ENCODE results near the gene ATP5ME.
"Not testable (repeated sequence)": the region's sequence is repeated elsewhere in the genome, so short reads cannot be mapped to it uniquely, and the experiment has no call there.

The ATP5ME gene

DNA sequence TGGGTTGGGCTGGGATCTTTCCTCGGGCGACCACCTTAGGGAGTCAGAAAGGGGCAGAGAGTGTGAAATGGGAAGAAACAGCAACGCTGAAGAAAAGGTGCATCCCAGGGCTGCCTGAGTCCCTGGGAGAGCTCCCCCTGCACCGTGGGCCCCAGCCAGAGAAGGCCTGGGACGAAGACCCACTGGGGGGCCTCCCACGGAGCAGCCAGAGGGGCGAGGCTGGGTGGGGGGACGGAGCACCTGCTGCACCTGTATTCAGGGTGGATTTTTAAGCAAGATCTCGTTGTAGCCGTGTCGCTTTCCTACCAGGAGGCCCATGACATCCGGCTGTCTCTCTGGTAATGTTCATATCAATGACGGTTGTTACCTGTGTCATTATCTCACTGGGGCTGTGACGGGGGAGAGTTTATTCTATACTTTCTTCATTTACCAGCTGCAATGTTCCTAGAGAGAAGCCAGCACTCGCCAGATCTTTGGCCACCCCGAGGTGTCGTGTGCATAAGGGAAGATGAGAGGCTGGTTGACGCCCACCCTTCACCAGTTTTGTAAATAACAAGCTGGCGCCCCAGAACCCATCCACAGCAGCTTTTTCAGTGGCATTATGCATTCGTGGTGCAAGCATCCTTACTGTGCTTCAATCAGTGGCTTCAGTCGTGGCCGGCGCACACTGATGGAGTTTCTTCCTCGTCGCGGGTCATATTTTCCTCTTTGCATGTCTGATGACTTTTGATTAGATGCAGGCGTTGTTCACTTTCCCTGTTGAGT is 25.9 kb upstream of the ATP5ME start:
- no peak overlapping the region for H3K4me3 ChIP-seq (ENCODE audit: low read depth, low read length)
- in situ Hi-C loops (cut with HindIII; ENCODE audit: low sequenced_read_pairs): no loop called here
- TF ChIP-seq CTCF (IDR thresholded peaks at IDR 0.05; ENCODE audit: low read depth, low read length): no peak
- no peak for DNase-seq (ENCODE audit: low read depth, low spot score)

DNA sequence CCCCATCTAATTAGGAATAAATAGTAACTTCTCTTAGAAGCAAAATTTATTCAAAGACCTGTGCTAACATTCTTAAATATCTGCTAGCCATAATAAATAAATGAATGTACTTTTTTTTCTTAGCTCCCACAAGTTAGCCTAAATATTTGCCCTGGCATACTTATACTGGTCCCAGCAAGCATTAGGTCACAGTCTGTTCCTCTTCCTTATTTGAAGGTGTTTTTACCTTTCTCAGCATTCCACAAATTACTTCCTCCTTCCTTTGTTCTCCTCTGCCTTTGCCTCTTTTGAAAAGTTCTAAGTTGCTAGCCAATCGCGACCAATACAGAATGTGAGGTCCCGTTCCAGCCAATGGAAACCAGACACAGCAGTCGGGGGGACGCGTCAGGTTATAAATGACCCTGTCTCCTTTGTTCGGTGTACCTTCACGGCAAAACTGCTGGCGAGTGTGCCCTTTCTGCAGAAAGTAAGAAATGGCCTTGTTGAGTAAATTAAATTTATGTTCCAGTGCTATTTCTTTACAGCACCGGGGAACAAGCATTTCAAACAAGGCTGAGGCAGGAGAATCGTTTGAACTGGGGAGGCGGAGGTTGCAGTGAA is 20.4 kb upstream of the ATP5ME start:
- in situ Hi-C loops (cut with HindIII; ENCODE audit: low sequenced_read_pairs); H3K4me3 ChIP-seq (ENCODE audit: low read depth, low read length); DNase-seq (ENCODE audit: low read depth, low spot score): not testable (repeated sequence)

GRCh38 chr4:692771-693554 is 18.9 kb upstream of the ATP5ME start:
- in situ Hi-C loops (cut with HindIII; ENCODE audit: low sequenced_read_pairs): no loop called here
- no peak for DNase-seq (ENCODE audit: low read depth, low spot score)
- TF ChIP-seq CTCF (IDR thresholded peaks at IDR 0.05; ENCODE audit: low read depth, low read length): no peak

DNA sequence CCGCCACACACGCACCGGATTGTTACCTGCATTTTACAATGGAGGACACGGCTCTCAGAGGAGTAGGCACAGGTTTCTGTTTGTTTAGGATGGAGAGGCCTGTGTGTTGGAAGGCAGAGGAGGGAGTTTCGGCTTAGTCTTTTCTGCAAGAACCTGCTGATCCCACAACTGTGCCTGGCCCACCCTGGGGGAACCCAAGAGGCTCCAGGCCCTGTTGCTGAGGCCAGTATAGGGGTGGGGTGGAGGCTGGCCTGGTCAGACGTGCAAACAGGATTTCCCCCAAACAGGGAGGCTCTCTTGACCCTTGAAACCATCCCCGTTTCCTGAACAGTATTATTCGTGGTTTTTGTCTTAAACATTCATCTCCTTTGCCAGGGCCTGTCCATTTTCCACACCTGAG is 15.6 kb upstream of the ATP5ME start:
- H3K4me3 ChIP-seq (ENCODE audit: low read depth, low read length): no peak overlapping the region
- no peak for DNase-seq (ENCODE audit: low read depth, low spot score)
- TF ChIP-seq CTCF (IDR thresholded peaks at IDR 0.05; ENCODE audit: low read depth, low read length): no peak
- in situ Hi-C loops (cut with HindIII; ENCODE audit: low sequenced_read_pairs): no loop called here

More at GRCh38 chr4:692771-693554, 18.9 kb upstream of the ATP5ME start:
- no peak overlapping the region for H3K4me3 ChIP-seq (ENCODE audit: low read depth, low read length)

DNA sequence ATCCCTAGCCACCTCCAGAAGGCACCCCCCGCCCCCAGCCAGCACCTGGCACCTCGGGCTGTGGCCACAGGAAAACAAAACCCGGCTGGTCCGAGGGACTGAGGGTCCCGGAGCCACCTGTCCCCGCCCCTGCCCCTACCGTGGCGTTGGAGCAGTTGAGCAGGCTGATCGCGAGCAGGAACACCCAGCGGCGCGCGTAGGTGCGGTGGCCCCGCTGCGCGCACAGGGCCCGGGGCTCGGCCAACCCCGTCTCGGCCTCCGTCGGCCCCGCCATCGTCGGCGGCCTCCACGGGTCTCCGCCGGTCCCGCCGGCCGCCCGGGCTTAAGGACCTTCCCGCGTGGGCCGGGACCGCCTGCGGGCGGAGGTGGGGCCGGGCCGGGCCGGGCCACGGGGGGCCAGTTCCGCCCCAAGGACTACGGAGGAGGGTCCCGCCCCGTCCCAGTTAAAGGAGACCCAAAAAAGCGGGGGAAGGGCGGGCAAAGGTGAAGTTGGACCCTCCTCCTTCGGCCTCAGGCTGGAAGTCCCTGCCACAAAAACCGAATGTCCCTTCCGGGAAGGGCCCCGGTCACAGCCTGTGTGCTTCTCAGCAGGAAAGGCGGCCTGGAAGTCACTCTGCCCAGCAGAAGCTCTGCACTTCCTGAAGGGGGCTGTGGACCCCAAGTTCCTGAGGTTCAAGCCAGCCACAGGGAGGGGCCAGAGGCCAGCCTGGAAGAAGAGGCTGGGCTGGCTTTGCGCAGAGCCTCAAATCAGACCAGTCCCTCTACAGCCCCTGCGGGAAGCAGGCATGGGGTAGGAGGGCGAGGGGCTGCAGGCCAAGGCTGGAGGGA is 15.0 kb upstream of the ATP5ME start, which contains the start of gene SLC49A3:
Gene SLC49A3 (minus strand): TSS at position 298 of the 828 bp plus-strand sequence. CDS start 24 bp downstream, at position 274.
- DNase-seq (ENCODE audit: low read depth, low spot score): no peak
- in situ Hi-C loops (cut with HindIII; ENCODE audit: low sequenced_read_pairs): no loop called here
- no peak for TF ChIP-seq CTCF (IDR thresholded peaks at IDR 0.05; ENCODE audit: low read depth, low read length)
- peak within 1 kb of the TSS; percentile 29 for H3K4me3 ChIP-seq (ENCODE audit: low read depth, low read length)

DNA sequence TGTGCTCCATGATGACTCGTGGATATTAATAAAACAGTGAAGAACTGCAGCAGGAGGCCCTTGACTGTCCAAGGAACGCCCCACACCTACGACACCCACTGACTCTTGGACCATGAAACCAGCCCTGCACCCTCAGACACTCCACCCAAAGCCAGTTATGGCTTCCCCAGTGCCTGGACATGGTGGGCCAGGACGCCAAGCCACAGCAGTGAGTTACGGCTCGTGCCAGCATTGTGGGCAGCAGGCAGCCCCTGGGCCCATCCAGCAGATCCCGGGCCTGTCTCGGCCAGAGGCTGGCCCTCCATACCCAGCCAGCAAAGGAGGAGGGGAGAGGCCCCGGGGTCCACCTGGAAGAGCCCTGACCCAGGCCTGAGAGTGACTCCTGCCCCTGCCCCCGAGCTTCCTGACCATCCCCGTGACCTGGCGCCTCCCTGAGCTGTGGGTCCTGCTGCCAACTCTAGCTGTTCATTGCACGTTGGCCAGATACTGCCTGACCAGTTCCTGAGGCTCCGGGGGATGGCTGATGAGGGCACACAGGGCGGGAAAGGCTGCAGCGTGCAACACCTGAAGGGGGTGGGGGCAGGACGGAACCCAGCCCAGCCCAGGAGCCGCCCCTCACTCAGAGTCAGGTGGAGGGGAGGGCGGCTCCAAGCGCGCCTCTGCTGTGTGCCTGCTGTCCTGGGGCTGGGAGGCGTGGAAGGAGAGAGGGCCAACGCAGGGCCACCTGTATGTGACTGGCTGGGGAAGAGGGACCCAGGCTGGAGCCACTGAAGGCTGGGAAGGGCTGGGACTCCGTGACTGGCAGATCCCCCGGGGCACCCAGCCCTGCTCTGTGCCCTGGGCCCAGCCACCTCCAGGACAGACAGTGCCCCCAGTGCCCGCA is 14.1 kb upstream of the ATP5ME start:
- DNase-seq (ENCODE audit: low read depth, low spot score): no peak
- in situ Hi-C loops (cut with HindIII; ENCODE audit: low sequenced_read_pairs): no loop called here
- peak overlapping the region; percentile 29 for H3K4me3 ChIP-seq (ENCODE audit: low read depth, low read length)
- TF ChIP-seq CTCF (IDR thresholded peaks at IDR 0.05; ENCODE audit: low read depth, low read length): no peak

All from astrocyte of the spinal cord (primary cell).